Breast epithelium (tissue), 4 donors: Measurements from ENCODE around the gene IL12RB2. TPM values are rescaled to one million over a fixed set of nuclear protein-coding genes. Genes with fewer than 3 reads are reported as not detected.

Experiments
- DNase-seq, 2 donors: peaks; one replicate each; pipeline ENCODE4 v3.0.0-alpha.2; 2019; ENCODE audit warnings: low spot score in 2 of 2
- H3K27ac ChIP-seq, 2 donors: fragments of 200-600 bp; sonication (generic) in 1 of 2; one replicate each; pipeline ENCODE4 v1.5.1; 2016 to 2019; ENCODE audit warnings: mild to moderate bottlenecking in 1 of 2
- H3K27me3 ChIP-seq, 2 donors: fragments of 200-600 bp; sonication (generic) in 1 of 2; one replicate each; pipeline versions ENCODE4 v1.5.1 to v1.6.0; 2017 to 2019; ENCODE audit warnings: control low read depth in 1 of 2, mild to moderate bottlenecking in 1 of 2
- H3K36me3 ChIP-seq: fragments of 200-600 bp; one replicate; pipeline ENCODE4 v1.5.1; 2019
- H3K4me1 ChIP-seq, 2 donors: fragments of 200-600 bp; sonication (generic); one replicate each; pipeline ENCODE4 v1.5.1; 2016 to 2019; ENCODE audit warnings: control low read depth in 1 of 2
- H3K4me3 ChIP-seq, 3 donors: fragments of 200-600 bp; sonication (generic); 1 replicate in 2 of 3; 2 replicates in 1 of 3; pipeline ENCODE4 v1.5.1; 2016 to 2019; ENCODE audit warnings: mild to moderate bottlenecking in 3 of 3, moderate library complexity in 2 of 3
- H3K9me3 ChIP-seq, 2 donors: fragments of 200-600 bp; sonication (generic) in 1 of 2; one replicate each; pipeline ENCODE4 v1.5.1; 2016 to 2019; ENCODE audit warnings: control low read depth in 1 of 2
- POLR2A ChIP-seq: fragments of 450-650 bp; IDR thresholded peaks from one replicate; pipeline ENCODE4 v1.6.1; 2016; ENCODE audit warnings: antibody characterized with exemption, mild to moderate bottlenecking, moderate library complexity
- POLR2AphosphoS5 ChIP-seq, 3 donors: sonication (generic); formaldehyde crosslinking; IDR thresholded peaks; one replicate each; pipeline ENCODE4 v1.6.1; 2017; ENCODE audit warnings: antibody characterized with exemption in 3 of 3
- intact Hi-C: fragments of 100-400 bp; cut with DNase I; formaldehyde crosslinking; loops from one replicate; pipeline ENCODE4 v1.15.1; 2023; ENCODE audit warnings: low total_unique reads
- total RNA-seq, 3 donors: library from RNA; depleted of rRNA; stranded (reverse); fragments of >200 nt; gene quantifications; one replicate each; pipeline ENCODE4 v1.1.0, GENCODE V29; 2016
- TF ChIP-seq, protein P1 (sequence below), 3 donors: fragments of 450-650 bp; IDR thresholded peaks; one replicate each; pipeline ENCODE4 v1.5.1; 2016 to 2017; ENCODE audit warnings: antibody characterized with exemption in 3 of 3, mild to moderate bottlenecking in 3 of 3, moderate library complexity in 3 of 3

The IL12RB2 gene
- total RNA-seq, 3 donors from 2014 or later, result 0.33 to 5.1 (median 0.59) TPM

- Histone ChIP-seq H3K4me1 (no peaks in the 10 kb centered on the region), H3K27me3 (no peaks in the 10 kb centered on the region), H3K36me3 (no peaks in the 10 kb centered on the region), H3K4me3 (no peak overlapping the region), H3K27ac (no peak overlapping the region), H3K9me3 (peaks cover 8 to 9% of the 10 kb centered on the region in 2 donors)
- TF ChIP-seq POLR2AphosphoS5 (IDR thresholded peaks at IDR 0.05) (no peak), POLR2A (no peak)
- TF ChIP-seq, protein P1, sequence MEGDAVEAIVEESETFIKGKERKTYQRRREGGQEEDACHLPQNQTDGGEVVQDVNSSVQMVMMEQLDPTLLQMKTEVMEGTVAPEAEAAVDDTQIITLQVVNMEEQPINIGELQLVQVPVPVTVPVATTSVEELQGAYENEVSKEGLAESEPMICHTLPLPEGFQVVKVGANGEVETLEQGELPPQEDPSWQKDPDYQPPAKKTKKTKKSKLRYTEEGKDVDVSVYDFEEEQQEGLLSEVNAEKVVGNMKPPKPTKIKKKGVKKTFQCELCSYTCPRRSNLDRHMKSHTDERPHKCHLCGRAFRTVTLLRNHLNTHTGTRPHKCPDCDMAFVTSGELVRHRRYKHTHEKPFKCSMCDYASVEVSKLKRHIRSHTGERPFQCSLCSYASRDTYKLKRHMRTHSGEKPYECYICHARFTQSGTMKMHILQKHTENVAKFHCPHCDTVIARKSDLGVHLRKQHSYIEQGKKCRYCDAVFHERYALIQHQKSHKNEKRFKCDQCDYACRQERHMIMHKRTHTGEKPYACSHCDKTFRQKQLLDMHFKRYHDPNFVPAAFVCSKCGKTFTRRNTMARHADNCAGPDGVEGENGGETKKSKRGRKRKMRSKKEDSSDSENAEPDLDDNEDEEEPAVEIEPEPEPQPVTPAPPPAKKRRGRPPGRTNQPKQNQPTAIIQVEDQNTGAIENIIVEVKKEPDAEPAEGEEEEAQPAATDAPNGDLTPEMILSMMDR (IDR thresholded peaks at IDR 0.05), result no peak
- intact Hi-C loops, result no loop called here
- no peak for DNase-seq
These were observed 76.4 kb downstream of the IL12RB2 start for GRCh38 chr1:67383999-67384638.

GRCh38 chr1:67390041-67390887 is 82.6 kb downstream of the IL12RB2 start:
- no peaks in the 10 kb centered on the region for H3K27me3 ChIP-seq
- DNase-seq, result no peak
- no peaks in the 10 kb centered on the region for H3K9me3 ChIP-seq
- no peaks in the 10 kb centered on the region for H3K4me1 ChIP-seq
- intact Hi-C loops, result no loop called here
- H3K27ac ChIP-seq, result no peak overlapping the region
- TF ChIP-seq, protein P1 (IDR thresholded peaks at IDR 0.05), result no peak
- TF ChIP-seq POLR2AphosphoS5 (IDR thresholded peaks at IDR 0.05), result no peak
- TF ChIP-seq POLR2A, result no peak
- no peaks in the 10 kb centered on the region for H3K36me3 ChIP-seq
- no peak overlapping the region for H3K4me3 ChIP-seq

DNA sequence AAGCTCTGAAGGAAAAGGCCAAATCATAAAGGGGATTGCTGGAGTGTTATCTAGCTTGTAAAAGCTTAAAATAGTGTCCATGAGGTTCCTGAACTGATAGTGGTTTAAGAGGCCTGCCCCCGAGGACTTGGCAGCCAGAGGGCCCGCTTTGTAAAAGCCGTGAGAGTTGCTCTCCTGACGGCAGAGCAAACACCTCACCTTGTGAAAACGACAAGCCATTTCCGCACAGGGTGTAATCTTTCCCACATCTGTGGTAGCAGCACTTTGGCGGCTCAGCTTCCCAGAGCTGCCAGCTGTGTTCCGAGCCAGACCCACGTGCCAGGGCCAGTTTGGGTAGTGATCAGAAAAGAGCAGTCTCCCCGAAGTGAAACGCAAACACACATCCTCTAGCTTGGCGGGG is 85.6 kb downstream of the IL12RB2 start:
- intact Hi-C loops, result no loop called here
- no peaks in the 10 kb centered on the region for H3K36me3 ChIP-seq
- H3K4me1 ChIP-seq, result no peaks in the 10 kb centered on the region
- TF ChIP-seq POLR2A, result no peak
- TF ChIP-seq, protein P1 (IDR thresholded peaks at IDR 0.05), result no peak
- no peak for TF ChIP-seq POLR2AphosphoS5 (IDR thresholded peaks at IDR 0.05)
- peak overlapping the region; percentile 45 to 49 for H3K27ac ChIP-seq
- H3K4me3 ChIP-seq, result no peak overlapping the region
- DNase-seq, result peak; percentile 47 to 58
- H3K9me3 ChIP-seq, result no peaks in the 10 kb centered on the region
- no peaks in the 10 kb centered on the region for H3K27me3 ChIP-seq

DNA sequence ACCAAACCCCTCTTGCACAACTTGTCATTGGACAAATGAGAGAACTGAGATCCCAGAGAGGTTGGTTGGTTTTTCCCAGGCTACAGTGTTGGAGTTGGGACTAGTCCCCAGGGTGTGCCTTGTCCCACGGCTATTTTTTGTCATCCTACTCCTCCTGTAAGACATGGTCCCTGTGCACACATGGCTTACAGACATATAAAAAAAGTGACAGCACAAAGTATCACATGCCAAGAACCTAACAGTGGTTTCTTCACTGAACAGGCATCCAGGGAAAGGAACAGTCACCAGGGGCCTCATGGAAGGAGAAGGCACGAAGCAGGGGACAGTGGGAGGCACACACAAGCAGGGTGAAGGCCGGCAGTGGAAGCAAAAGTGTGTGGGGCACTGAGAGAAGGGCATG is 86.1 kb downstream of the IL12RB2 start:
- Histone ChIP-seq H3K36me3 (no peaks in the 10 kb centered on the region), H3K27ac (peak overlapping the region in 1 of 2 donors; percentile 45), H3K4me1 (no peaks in the 10 kb centered on the region), H3K4me3 (no peak overlapping the region), H3K9me3 (no peaks in the 10 kb centered on the region), H3K27me3 (no peaks in the 10 kb centered on the region)
- intact Hi-C loops, result no loop called here
- DNase-seq, result no peak
- TF ChIP-seq POLR2AphosphoS5 (IDR thresholded peaks at IDR 0.05) (no peak), POLR2A (no peak)
- TF ChIP-seq, protein P1 (IDR thresholded peaks at IDR 0.05), result no peak

DNA sequence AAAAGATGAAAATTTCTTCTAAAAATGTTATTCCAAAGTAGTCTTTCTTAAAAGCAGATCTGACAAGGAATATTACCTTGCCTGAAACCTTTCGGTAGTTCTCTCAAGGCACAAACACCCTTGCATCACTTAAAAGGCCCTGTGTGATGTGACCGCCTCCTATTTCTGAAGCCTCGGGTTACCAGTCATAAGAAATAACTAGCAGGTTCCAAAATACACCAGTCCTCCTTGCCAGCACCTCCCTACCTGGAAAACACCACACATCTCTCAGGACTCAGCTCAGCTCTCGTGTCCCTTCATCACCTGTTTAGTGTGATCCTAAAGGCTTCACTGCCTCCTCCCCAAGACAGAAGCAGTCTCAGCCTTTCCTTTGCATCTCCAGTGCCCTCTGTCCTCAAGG is 86.9 kb downstream of the IL12RB2 start:
- Histone ChIP-seq H3K4me3 (no peak overlapping the region), H3K4me1 (no peaks in the 10 kb centered on the region), H3K36me3 (no peaks in the 10 kb centered on the region), H3K27me3 (no peaks in the 10 kb centered on the region), H3K27ac (no peak overlapping the region), H3K9me3 (no peaks in the 10 kb centered on the region)
- intact Hi-C loops, result no loop called here
- no peak for DNase-seq
- TF ChIP-seq POLR2AphosphoS5 (IDR thresholded peaks at IDR 0.05) (no peak), POLR2A (no peak)
- TF ChIP-seq, protein P1 (IDR thresholded peaks at IDR 0.05), result no peak
